GM19025 (cell line): ENCODE data around the gene TMEM167B.
"Not testable (repeated sequence)": the region's sequence is repeated elsewhere in the genome, so short reads cannot be mapped to it uniquely, and the experiment has no call there.

ENCODE experiments used
- ATAC-seq: cut with Tn5 transposase; IDR thresholded peaks from one replicate; pipeline ENCODE4 v1.9.1; 2021; ENCODE audit warnings: mild to moderate bottlenecking, low read depth, moderate library complexity; ENCODE audit not compliant: unreplicated experiment

TMEM167B gene

DNA sequence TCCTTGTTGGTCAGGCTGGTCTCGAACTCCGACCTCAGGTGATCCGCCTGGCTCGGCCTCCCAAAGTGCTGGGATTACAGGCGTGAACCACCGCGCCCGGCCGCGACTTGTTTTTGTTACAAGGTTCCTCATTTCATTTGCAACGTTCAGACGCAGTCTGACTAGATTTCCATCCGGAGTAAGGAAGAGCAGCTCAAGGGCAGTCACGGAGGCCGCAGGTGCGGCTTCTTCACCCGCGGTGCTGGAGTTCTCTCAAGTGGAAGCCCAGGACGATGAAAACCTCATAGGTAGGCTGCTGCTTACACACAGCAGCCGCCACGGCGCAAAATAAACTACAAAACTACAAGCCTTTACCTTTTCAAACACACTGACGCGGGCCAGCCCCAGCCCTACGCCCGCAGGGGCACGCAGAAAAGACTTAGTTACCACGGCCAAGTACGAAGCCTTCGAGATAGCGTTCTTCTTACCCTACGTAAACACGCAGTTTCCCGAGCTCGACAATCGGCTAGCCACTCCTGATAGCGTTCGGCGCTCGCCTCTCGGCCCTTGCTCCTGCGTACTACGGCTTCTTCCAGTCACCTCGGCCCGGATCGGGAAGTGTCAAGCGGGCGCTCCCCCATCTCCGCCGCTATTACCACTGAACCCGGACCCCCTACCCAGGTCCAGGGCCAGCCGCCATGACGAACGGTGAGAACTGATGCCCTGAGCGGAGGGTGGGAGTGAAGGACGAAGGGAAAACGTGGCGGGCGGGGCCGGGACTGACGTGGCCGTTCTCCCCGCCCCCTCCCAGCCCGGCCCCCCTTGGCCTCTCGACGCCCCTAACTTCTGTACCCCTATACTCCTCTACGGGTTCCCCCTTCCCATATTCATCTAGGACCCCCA, at the start of gene TMEM167B:
TSS of gene TMEM167B (plus strand) at position 569 of the 882 bp plus-strand sequence. CDS start at position 678, 109 bp downstream.
- ATAC-seq, result peak; percentile 91

DNA sequence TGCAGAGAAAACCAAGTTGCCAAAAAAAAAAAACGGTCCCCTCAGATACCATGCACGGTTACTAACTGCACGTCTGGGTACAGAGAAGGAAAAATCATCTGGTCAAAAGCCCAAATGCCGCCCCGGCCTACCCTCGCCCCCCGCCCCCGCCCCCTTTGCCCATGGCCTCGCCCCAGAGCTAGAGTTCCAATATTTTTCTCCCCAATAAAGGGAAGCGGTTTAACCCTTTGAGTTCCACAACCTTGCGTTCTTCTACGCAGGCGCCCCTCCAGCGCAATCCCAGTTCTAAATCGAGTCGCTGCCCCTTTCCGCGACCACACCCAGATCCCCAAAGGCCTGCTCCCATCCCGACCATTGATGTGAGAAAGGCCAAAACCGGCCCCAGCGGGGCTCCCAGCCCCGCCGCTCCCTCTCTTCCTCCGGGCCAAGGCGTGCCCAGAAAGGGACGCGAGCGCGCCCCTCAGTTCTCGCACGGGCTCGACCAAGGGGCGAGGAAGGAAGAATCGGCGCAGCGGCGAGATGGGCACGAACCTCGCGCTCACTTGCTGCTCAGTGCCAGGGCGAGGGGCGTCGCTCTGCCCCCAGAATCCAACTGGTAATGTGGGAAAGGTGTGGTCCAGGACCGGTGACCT, 49.5 kb upstream of the TMEM167B start:
- no peak for ATAC-seq

DNA sequence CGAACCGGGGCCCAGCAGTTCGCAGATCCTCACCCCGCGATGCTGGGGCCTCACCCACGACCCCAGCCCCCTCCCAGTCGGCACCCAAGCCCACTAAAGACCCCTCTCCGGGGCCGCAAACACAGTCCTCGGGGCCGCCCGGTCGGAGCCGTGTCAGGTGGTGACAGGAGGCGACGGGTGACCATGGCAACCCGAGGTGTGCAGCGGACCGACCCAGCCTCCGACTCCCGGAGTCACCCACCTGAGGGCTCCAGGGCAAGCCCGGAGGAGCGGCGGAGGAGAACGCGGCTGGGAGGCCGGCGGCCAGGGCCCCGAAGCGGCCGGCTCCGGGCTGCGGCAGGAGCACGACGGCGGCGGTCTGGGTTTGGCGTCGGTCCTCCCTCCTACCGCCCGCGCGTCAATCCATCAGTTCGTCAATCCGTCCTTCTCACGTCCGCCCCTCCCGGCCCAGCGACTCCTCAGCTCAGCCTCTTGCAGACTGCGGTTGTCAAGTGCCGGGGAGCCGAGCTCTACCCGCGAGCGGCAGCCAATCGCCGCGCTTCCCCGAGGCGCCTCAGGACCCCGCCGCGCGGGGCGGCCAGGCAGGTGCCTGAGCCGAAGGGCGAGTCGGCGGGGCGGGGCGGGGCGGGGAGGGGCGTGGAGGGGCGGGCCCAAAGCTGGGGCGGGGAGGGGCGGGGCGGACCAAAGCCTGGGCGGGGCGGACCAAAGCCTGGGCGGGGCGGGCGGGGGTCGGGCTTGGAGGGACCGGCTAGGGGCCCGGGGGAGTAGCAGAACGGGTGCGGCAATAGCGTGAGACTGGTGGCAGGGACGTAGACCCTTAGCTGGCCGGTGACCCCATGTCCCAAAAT, 48.7 kb upstream of the TMEM167B start, which contains the start of gene WDR47:
TSS of gene WDR47 (minus strand) at position 482 of the 848 bp plus-strand sequence. CDS start 18,590 bp downstream, outside the sequence.
- ATAC-seq, result peak; percentile 96

DNA sequence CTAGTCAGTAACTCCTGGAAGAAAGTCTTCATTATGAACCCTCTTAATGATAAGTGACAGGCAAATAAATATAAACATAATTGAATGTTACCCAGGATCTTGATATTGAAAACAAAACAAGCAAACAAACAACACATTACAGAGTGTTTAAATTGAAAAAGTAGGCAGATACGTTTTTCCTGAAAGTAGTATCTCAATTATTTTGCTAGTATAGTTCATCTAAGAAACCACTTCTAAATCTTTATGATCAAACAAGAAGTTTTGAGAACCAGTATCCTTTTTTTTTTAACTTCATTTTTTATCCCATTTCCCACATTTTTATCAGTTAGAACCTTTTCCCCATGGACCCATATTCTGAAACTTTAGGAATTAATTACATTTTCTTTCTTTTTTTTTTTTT, 45.0 kb upstream of the TMEM167B start:
- no peak for ATAC-seq

DNA sequence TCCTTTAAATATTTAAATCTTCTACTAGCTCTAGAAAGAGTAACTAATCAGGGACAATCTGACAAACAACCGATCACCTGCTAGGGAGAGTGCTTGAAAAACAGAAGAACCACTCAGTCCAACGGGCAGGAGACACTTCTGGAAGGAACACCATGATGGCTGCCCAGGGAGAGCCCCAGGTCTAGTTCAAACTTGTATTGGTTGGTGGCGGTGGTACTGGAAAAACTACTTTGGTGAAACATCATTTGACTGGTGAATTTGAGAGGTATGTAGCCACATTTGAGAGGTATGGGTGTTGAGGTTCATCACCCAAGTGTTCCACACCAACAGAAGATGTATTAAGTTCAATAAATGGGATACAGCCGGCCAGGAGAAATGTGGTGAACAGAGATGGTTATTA, 43.9 kb upstream of the TMEM167B start:
- ATAC-seq, result no peak

DNA sequence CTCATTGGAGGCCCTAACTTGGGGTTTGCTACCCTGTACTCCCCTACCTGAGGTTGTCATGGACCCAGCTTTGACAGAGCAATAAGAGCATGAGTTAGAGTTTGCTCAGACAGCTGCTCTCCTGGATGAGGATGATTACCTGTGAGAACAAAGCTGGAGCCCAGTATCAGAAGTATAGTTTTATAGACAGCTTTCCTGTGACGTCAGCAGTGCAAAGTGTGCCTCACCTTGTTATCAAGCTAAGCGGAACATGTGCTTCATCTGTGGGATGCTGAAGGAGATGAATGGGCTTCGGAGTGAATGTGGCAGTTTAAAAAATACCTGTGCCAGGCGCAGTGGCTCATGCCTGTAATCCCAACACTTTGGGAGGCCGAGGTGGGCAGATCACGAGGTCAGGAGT, 43.2 kb upstream of the TMEM167B start:
- no peak for ATAC-seq

DNA sequence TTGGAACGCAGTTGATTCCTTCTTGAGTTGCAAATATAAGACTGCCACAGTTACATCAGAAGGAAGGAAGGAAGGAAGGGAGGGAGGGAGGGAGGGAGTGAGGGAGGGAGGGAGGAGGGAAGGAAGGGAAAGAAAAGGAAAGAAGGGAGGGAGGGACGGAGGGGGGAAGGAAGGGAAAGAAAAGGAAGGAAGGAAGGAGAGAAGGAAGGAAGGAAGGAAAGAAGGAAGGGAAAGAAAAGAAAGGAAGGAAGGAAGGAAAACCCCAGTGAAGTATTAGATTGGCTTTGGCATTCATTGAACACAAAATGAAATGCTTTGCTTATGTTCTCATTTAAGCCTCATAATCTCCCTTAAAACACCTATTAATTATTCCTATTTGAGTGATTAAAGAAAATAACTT, 42.2 kb upstream of the TMEM167B start:
- no peak for ATAC-seq

DNA sequence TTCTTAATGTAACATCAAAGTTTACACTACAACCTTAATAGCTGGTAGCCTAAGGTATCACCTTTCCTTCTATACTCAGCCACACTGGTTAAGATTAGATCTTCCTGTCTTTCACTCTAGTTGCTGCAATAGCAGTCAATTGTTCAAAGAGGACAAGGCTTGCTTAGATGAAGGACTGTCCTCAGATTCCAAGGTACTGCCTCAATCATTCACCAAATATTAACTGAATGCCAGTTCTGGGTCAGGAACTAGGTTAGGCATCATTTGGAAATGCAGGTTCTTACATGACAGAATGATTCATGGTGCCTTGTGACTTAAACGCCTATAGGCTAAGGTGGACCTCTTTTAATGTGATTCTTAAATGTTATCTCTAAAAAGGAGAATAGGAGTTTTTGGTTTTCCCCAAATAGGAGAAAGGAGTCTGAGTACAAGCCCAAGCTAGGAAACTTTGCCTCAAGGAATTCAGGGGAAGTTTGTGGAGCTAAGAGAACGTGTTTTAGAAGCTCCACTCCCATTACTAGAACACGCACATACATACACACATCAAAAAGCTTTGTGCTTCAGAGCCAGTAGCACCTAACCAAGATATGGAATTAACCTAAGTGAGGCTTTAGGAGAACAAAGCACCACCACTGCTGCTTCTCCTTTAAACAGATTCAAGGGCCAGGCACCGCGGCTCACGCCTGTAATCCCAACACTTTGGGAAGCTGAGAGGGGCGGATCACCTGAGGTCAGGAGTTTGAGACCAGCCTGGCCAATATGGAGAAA, 40.2 kb upstream of the TMEM167B start:
- ATAC-seq, result no peak

DNA sequence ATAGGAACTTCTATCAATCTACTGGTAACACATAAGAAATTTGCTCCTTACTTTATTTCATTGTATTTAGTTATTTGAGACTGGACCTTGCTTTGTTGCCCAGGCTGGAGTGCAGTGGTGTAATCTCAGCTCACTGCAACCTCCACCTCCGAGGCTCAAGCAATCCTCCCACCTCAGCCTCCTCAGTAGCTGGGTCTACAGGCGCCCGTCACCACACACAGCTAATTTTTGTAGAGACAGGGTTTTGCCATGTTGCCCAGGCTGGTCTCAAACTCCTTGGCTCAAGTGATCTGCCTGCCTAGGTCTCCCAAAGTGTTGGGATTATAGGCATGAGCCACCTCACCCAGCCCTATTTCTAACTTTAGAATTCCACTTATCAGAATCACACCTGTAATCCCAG, 38.4 kb upstream of the TMEM167B start:
- not testable (repeated sequence) for ATAC-seq

DNA sequence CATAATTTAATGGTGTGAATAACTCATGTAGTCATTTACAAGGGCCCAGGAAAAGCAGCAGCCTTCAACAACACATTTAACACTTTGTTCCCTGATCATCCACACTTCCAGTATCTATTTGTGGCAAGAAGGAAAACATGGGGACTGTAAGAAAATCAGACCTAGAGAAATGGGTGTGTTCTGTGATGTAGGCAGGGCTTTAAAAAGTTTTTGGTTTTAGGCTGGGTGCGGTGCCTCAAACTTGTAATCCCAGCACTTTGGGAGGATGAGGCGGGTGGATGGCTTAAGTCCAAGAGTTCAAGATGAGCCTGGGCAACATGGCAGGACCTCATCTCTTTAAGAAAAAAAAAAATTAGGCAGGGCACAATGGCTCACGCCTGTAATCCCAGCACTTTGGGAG, 34.5 kb upstream of the TMEM167B start:
- no peak for ATAC-seq

DNA sequence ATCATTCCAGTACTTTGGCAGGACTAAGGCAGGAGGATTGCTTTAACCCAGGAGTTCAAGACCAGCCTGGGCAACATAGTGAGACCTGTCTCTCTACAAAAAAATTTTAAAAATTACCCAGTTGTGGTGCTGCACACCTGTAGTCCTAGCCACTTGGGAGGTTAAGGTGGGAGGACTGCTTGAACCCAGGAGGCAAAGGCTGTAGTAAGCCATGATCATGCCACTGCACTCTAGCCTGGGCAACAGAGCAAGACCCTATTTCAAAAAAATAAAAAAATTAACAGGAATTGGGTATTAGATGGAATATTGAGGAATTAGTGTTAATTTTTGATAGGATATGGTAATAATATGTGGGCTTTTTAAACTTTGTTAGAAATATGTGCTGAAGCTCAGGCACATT, 31.5 kb upstream of the TMEM167B start:
- ATAC-seq, result no peak

DNA sequence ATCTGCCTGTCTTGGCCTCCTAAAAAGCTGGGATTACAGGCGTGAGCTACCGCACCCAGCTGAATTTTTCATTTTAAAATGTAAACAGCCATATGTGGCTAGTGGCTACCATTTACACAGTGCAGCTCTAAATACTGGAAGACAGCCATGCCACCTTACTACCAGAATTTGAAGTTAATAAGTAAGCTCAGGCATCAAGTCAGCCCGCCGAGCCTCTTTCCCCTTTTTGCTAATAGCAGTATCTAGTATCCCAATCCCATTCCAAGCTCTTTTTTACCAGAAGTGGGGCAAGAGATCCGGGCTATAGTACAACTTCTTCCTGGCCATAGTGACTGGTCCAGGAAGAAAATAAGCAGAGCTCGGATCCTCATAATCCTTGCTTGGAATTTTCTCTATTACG, 29.9 kb upstream of the TMEM167B start:
- ATAC-seq, result no peak

DNA sequence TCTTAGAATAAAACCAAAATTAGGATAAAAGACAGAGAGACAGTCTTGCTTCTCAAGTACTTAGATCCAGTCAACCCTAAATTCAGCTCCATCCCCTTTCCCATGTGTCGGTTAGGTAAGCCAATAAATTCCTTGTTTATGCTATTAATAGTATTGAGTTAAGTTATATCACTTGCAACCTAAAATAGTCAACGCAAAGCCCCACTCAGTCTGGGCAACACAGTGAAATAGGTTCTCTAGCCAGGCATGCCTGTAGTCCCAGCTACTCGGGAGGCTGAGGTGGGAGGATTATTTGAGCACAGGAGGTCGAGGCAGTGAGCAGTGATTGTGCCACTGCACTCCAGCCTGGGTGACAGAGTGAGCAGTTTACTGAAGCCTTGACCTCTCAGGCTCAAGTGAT, 29.4 kb upstream of the TMEM167B start:
- ATAC-seq, result no peak

DNA sequence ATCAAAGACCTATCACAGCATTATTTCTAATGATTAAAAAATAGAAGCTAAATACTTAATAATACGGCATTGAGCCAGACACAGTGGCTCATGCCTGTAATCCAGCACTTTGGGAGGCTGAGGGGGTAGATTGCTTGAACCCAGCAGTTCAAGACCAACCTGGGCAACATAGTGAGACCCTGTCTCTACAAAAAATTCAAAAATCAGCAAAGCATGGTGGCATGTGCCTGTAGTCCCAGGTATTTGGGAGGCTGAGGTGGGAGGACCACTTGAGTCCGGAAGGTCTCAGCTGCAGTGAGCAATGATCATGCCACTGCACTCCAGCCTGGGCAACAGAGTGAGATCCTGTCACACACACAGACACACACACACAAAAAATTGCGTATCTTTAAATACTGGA, 25.4 kb upstream of the TMEM167B start:
- ATAC-seq, result no peak

DNA sequence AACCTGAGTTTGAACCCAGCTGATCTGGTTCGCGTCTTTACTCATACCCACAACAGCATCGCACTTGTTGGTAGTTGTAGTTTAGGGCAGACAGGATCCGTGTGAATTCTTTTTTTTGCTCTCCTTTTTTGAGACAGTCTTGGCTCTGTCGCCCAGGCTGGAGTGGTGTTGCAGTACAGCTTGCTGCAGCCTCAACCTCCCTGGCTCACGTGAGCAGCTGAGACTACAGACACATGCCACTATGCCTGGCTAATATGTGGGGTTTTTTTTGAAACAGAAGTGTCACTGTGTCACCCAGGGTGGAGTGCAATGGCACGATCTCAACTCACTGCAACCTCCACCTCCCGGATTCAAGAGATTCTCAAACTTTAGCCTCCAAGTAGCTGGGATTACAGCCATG, 22.7 kb upstream of the TMEM167B start:
- ATAC-seq, result no peak

DNA sequence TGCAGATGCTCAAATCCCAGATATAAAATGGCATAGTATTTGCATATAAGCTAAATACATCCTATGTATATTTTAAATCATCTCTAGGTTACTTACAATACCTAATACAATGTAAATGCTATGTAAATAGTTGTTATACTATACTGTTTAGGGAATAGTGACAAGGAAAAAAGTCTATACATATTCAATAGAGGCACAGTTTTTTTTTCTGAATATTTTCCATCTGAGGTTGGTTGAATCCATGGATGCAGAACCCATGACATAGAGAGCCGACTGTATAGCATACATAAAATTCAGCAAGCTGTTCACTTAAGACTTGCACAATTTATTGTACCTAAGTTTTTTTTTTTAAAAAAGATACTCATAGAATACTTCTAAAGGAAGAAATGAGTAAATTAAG, 21.3 kb upstream of the TMEM167B start:
- ATAC-seq, result no peak

DNA sequence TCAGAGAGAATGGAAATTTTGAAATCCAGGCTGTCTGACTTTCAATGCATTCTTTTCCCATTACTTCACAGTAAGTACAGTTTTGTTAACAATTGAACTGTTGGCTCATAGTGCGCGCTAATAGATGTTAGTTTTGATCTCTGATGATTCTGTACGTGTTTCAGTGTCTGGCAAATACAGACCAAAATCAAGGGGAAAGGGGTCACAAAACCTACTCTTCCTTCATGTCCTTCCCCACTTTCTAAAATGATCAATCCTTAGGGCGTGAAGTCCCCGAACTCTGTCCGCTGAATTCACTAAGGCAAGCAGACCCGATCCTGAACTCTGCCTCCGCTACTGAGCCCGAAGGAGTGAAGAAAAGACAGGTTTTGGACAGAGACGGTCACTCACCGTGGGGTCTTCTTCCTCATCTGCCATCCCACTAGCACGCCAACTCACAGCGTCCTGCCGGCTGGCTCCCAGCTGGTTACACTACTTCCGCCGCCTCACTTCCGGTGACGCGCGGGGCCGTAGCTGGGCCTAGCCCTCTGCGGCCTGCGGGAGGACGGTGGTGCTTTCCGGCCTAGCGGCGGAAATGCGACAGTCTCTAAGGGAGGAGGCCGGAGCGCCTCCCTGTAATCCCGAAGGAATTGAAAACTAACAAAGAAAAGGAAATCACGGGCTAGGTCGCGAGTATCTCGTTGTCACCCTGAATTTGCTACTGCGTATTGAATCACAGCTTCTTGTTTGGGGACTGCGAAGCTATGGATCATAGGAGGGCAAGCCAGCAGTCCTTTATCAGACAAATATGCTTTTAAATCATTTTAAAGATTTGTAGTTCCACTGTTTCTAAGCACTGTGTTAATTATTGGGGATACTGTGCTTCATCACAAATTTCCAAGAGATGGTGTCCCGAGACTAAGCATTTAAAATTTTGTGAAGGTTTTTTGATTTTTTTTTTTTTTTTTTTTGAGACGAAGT, 14.8 kb upstream of the TMEM167B start, which contains the start of gene TAF13:
TSS of gene TAF13 (minus strand) at position 473 of the 960 bp plus-strand sequence. CDS start at position 417, 56 bp downstream.
- ATAC-seq, result peak; percentile 99

DNA sequence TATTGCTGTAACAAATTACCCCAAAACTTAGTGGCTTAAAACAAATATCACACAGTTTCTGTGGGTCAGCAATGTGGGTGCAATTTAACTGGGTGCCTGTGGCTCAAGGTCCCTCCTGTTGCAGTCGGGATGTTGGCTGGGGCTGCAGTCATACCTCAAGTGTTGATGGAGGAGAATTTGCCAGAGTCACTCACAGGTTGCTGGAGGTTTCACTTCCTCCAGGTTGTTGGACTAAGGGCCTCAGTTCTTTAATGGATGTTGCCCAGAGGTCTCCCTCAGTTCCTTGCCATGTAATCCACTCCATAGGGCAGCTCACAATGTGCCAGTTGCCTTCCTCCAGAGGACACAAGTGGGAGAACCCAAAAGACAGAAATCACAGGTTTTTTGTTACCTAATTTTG, 12.2 kb upstream of the TMEM167B start:
- ATAC-seq, result no peak

DNA sequence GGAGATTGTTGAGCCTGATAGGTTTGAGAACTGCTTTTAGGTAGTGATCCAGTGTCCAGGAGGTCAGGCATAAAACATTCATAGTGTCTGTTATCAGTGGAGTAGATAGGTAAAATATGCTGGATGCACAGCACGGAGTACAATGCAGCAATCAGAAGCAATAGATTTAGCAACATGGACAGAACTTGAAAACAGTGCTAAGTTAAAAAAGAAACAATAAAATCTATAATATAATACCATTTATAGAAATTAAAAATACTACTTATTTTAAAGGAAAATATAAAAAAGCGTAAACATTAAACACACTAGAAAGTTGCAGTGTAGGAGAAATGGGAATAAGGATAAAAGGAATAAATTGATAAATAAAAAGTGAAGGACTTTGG, 11.3 kb upstream of the TMEM167B start:
- ATAC-seq, result no peak
